Stomach smooth muscle (tissue), 2 donors: ENCODE data around the gene DCDC2.
"Not testable (repeated sequence)": the region's sequence is repeated elsewhere in the genome, so short reads cannot be mapped to it uniquely, and the experiment has no call there.

Experiments used
- H3K27ac ChIP-seq: one replicate; pipeline ENCODE4 v1.7.0; 2013; ENCODE audit warnings: mild to moderate bottlenecking, low read length, inconsistent platforms
- H3K27me3 ChIP-seq, 2 donors: one replicate each; pipeline ENCODE4 v1.7.0; 2013; ENCODE audit warnings: low read length in 2 of 2; ENCODE audit not compliant: insufficient read depth in 2 of 2, control insufficient read depth in 1 of 2
- H3K36me3 ChIP-seq, 2 donors: one replicate each; pipeline ENCODE4 v1.7.0; 2013; ENCODE audit warnings: low read length in 2 of 2; ENCODE audit not compliant: control insufficient read depth in 2 of 2, insufficient read depth in 2 of 2
- H3K4me1 ChIP-seq: one replicate; pipeline ENCODE4 v1.7.0; 2013; ENCODE audit warnings: low read length; ENCODE audit not compliant: control insufficient read depth, insufficient read depth
- H3K4me3 ChIP-seq, 2 donors: one replicate each; pipeline ENCODE4 v1.7.0; 2013; ENCODE audit warnings: low read length in 2 of 2
- H3K9ac ChIP-seq, 2 donors: one replicate each; pipeline ENCODE4 v1.7.0; 2013; ENCODE audit warnings: low read length in 2 of 2, mild to moderate bottlenecking in 1 of 2
- H3K9me3 ChIP-seq, 2 donors: one replicate each; pipeline ENCODE4 v1.7.0; 2013; ENCODE audit warnings: low read length in 2 of 2; ENCODE audit not compliant: control insufficient read depth in 2 of 2
- donor health status: healthy.
- donor health status: Pancreatic carcinoma.

The DCDC2 gene

DNA sequence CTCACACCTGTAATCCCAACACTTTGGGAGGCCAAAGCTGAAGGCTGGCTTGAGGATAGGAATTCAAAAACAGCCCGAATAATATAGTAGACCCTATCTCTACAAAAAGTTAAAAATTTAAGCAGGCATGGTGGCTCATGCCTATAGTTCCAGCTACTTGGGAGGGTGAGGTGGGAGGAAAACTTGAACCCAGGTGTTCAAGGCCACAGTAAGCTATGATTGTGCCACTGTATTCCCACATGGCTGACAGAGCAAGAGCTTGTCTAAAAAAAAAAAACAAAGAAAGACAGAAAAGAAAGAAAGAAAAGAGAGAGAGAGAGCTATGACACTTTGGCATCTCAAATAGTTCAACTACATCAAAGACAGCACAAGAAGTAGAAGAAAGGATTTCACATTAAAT, 33.2 kb downstream of the DCDC2 start:
- no peaks in the 10 kb centered on the region for H3K36me3 ChIP-seq

DNA sequence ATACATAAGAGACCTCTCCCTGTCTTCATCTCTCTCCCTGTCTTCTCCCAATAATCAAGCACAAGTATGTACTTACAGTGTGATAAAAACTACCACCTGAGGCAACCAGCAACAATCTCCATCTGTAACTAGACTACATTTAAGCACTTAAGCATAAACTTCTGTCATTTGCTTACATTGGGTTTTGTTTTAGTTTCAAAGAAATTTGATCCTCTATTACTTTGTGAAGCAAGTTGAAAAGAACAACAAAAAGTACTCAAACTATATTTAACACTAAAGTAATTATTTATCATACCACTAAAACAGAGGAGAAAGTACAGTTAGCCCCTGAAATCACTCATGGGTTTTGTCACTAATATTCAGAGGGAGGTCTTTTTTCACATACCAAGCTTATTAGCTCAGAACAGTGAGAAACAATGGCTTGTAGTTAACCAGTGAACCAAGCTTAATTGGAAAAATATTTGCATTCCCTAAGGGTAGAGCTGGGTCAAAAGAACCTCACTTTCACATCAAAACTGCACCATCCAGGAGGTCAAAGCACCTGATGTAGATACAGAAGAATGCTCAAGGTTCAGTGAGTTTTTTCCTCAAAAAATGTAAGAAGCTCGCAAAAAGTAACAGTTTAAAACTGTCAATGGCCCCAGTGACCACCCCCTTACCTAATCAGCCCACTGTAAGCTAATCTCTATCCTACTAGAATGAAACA, 34.1 kb downstream of the DCDC2 start:
- Histone ChIP-seq H3K27me3 (no peaks in the 10 kb centered on the region), H3K4me1 (no peaks in the 10 kb centered on the region), H3K9ac (no peak overlapping the region), H3K27ac (no peak overlapping the region), H3K4me3 (no peak overlapping the region), H3K9me3 (no peaks in the 10 kb centered on the region), H3K36me3 (no peaks in the 10 kb centered on the region)

More for the DNA sequence above, 33.2 kb downstream of the DCDC2 start:
- Histone ChIP-seq H3K9ac (no peak overlapping the region), H3K27ac (no peak overlapping the region), H3K9me3 (no peaks in the 10 kb centered on the region), H3K4me1 (no peaks in the 10 kb centered on the region), H3K27me3 (no peaks in the 10 kb centered on the region), H3K4me3 (no peak overlapping the region)

DNA sequence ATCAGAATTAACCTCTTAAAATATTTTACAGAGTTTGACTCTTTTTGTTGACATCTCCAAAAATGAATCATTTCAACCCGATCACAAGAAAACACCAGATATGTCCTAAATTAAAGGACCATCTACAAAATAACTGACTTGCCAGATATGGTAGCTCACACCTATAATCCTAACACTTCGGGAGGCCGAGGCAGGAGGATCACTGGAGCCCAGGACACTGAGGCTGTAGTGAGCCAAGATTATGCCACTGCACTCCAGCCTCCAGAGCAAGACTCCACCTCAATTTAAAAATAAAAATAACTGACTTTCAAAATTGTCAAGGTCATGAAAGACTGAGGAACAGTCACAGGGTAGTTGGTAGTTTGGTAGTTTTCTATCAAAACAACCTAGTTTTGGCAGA, 34.9 kb downstream of the DCDC2 start:
- Histone ChIP-seq H3K27ac (no peak overlapping the region), H3K9me3 (no peaks in the 10 kb centered on the region), H3K4me1 (no peaks in the 10 kb centered on the region), H3K9ac (no peak overlapping the region), H3K36me3 (no peaks in the 10 kb centered on the region), H3K27me3 (no peaks in the 10 kb centered on the region), H3K4me3 (no peak overlapping the region)

DNA sequence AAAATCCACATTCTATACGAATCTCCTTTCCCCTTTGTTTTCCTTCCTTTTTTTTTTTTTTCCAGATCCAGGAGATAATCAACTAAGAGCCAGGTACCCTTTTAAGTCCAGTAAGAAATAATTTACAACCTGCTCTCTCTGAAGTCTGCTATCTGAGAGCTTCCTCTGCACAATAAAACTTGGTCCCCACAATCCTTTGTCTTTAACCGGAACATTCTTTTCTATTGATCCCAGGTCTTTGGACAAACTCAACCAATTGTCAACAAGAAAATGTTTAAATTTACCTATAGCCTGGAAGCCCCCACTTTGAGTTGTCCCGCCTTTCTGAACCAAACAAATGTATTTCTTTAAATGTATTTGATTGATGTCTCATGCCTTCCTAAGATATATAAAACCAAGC, 35.4 kb downstream of the DCDC2 start:
- H3K36me3 ChIP-seq, H3K4me1 ChIP-seq, H3K9ac ChIP-seq, H3K27ac ChIP-seq, H3K9me3 ChIP-seq, H3K4me3 ChIP-seq, H3K27me3 ChIP-seq: not testable (repeated sequence)

DNA sequence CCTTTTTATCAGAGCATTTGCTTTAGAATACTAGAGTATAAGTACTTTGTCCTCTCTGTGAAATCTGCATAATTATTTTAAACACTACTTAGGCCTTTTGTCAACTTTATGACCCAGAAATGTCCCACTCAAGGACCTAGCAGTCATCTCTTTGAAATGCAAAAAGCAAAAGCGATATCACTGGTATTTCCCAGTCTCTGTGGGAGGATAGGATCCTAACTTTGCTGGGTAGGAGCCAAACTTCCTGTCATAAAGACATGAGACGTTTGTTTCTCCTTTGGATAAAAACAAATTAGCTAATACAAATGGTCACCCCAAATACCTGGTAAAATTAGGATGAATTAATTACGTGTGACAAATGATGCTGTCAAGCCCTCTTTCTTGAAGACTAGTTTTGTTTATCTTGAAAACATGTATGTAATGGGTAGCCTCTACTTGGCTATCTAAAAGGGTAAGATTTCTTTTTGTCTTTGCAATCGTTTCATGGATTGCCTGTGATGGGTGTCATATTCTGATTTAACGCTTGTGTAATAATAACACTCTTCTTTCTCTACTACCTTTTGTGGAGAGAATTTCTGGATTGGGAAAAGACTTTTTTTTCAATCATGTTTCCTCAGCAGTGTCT, 36.2 kb downstream of the DCDC2 start:
- H3K36me3 ChIP-seq = no peaks in the 10 kb centered on the region
- no peak overlapping the region for H3K9ac ChIP-seq
- H3K4me1 ChIP-seq = no peaks in the 10 kb centered on the region
- no peaks in the 10 kb centered on the region for H3K9me3 ChIP-seq
- H3K4me3 ChIP-seq = no peak overlapping the region
- no peaks in the 10 kb centered on the region for H3K27me3 ChIP-seq
- H3K27ac ChIP-seq = no peak overlapping the region

DNA sequence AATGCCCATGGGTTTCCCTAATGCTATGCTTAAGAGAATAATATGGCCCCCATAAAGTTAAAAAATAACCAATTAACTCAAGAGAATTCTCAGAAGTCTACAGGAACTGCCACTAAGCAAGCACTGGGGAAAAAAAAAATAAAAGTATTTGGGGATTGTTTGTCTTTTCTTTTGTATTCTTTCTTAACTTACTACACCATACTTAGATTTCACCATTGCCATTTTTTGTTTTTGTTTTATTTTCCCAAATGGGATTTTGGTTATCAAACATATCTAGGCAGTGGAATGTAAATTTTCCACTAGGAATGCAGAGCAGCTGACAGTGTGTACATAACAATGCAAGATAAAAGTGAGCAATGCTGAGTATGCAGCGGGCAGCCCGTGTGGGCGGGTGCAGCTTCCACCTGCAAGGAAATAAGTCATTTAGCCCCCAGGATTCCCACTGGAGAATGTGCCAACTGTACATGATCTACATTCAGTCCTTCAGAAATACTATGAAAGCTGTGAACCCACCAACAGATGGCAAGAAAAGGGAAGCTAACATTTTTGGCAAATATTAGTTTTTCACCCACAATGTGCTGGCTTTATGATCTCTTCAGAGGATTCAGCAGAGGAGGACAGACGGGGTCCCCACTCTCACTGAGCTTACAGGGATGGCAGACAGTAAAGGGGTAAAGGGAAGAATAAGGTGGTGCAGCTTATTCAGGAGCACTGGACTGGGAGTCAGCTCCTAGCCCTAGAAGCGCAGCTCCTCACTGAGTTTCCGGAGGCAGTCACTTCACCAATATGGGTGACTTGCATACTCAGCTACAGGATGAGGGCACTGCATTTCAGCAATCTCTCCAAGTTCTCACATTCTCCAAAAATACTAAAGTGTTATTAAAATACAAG, 44.4 kb downstream of the DCDC2 start:
- no peaks in the 10 kb centered on the region for H3K4me1 ChIP-seq
- peaks cover 0 to 4% of the 10 kb centered on the region in 2 donors for H3K9me3 ChIP-seq
- no peak overlapping the region for H3K27ac ChIP-seq
- H3K36me3 ChIP-seq = no peaks in the 10 kb centered on the region
- no peak overlapping the region for H3K4me3 ChIP-seq
- peaks cover 0 to 2% of the 10 kb centered on the region in 2 donors for H3K27me3 ChIP-seq
- no peak overlapping the region for H3K9ac ChIP-seq

DNA sequence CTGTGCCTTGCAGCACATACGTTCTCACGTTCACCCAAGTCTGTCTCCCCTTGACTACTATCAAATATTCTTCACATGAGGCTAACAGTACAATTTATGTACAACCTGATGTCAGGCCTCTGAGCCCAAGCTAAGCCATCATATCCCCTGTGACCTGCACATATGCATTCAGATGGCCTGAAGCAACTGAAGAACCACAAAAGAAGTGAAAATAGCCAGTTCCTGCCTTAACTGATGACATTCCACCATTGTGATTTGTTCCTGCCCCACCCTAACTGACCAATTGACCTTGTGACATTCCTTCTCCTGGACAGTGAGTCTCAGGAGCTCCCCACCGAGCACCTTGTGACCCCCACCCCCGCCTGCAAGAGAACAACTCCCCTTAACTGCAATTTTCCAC, 46.1 kb downstream of the DCDC2 start:
- not testable (repeated sequence) for H3K4me1 ChIP-seq, H3K9me3 ChIP-seq, H3K27ac ChIP-seq, H3K27me3 ChIP-seq, H3K9ac ChIP-seq, H3K36me3 ChIP-seq, H3K4me3 ChIP-seq

DNA sequence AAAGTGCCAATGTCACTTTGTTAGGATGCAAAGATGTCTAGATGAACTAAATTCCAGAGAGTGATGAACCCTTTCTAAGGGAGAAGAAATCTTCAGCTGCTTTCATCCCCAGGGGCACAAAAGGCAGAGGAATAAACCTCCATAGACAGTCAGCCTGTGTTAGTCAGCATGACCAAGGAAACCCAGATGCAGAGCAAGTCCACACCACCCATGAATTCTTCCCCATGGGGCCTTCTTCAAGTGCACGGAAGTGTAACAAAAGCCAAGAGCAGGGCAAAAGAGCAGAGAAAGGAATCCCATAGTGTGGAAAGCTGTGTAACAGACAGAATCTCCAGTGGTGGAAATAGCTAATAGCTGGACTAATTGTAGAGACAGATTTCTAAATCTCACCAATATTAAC, 50.0 kb downstream of the DCDC2 start:
- Histone ChIP-seq H3K27ac (no peak overlapping the region), H3K36me3 (no peaks in the 10 kb centered on the region), H3K9me3 (peaks cover 0 to 4% of the 10 kb centered on the region in 2 donors), H3K9ac (no peak overlapping the region), H3K4me3 (no peak overlapping the region), H3K27me3 (no peaks in the 10 kb centered on the region), H3K4me1 (no peaks in the 10 kb centered on the region)

DNA sequence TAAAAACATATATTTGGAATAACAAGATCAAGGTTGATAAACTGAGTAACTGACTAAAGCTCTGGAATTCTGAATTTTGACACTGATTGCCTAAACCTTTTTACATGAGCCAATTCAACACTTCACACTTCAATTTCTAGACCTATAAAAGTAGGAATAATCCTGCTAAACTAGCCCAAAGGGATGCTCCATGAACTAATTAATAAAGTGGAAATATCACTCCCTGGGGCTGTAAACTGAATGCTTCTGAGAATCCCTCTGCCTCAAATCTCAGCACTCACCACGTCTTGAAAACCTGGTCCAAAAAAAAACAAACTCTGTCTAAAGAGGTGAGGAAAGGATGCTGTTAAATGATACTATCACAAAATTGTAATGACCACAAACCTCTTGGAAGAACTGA, 50.9 kb downstream of the DCDC2 start:
- Histone ChIP-seq H3K9me3 (peaks cover 0 to 4% of the 10 kb centered on the region in 2 donors), H3K36me3 (no peaks in the 10 kb centered on the region), H3K27me3 (no peaks in the 10 kb centered on the region), H3K4me1 (no peaks in the 10 kb centered on the region), H3K27ac (no peak overlapping the region), H3K4me3 (no peak overlapping the region), H3K9ac (no peak overlapping the region)

DNA sequence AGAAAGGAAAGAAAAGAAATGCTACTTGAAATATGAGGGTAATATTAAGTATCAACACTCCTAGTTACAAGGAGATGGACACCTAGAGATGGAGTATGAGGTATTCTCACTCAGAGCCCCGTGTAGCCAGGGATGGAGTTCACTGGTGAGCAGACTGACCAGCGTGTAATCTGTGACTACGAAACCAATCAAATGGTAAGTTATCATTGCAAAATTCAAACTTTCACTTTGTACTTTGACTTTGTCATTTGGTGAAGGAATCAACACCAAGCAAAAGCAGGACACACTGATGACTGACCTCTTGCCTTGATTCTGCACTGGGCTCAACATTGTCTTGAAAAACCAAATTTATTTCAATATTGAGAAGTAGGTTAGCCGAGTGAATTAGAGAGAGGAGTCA, 51.8 kb downstream of the DCDC2 start:
- H3K4me1 ChIP-seq = no peaks in the 10 kb centered on the region
- H3K9me3 ChIP-seq = no peaks in the 10 kb centered on the region
- H3K27ac ChIP-seq = no peak overlapping the region
- no peak overlapping the region for H3K4me3 ChIP-seq
- no peak overlapping the region for H3K9ac ChIP-seq
- no peaks in the 10 kb centered on the region for H3K27me3 ChIP-seq
- no peaks in the 10 kb centered on the region for H3K36me3 ChIP-seq
